Measurements from ENCODE around the gene CENPU.

The CENPU gene

DNA sequence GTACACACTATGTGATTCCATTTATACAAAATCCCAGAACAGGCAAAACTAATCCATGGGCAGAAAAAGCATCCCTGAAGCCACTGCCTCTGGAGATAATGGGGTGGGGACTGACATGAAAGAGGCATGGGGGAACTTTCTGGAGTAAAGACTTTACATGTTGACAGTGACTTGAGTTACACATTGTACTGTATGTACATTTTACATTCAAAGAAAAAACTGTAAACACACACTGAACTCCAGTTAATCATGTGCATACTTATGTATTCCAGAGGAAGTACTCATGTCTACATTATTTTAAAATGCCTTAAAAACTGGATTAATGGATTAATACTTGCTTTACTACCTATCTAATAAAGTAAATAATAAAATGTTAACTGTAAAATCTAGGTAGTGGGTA lies 21.6 kb downstream of the CENPU start:
- DNase-seq (no peak), ATAC-seq (no peak)

GRCh38 chr4:184706453-184706852 lies 27.4 kb downstream of the CENPU start:
- DNase-seq (no peak), ATAC-seq (no peak)

DNA sequence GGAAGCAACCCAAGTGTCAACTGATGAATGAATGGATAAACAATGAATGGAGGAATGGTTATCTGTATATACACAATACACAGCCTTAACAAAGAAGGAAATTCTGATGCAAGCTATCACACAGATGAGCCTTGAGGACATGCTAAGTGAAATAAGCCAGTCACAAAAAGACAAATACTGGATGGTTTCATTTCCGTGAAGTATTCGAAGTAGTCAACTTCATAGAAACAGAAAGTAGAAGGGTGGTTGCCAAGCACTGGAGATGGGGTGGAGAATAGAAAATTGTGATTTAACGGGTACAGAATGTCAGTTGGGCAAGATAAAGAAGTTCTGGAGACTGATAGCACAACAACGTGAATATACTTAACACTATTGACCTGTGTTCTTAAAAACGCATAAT lies 28.2 kb downstream of the CENPU start:
- no peak for ATAC-seq
- no peak for DNase-seq

DNA sequence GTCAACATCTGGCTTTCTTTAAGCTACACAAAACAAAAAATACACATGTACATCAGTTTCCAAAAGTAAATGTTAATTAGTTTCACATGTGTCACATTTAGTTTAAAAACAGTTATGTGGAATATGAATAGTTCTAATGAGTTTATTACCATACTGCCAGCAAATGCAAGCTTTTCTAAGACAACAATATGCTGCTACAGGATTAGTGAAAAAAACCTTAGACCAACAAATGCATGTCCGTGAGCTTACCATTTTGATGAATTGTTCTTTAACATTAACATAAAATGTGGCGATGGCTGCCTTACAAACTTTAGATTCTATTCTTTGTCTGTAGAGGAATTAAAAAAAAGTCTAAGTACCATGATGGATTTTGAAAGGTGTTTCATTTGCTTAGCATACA lies 31.8 kb downstream of the CENPU start:
- no peak for DNase-seq
- ATAC-seq = no peak

- ATAC-seq = no peak
- no peak for DNase-seq
Measured at GRCh38 chr4:184699941-184700340, 34.0 kb downstream of the CENPU start.

- no peak for DNase-seq
- ATAC-seq = no peak
Measured at GRCh38 chr4:184697956-184698355, 35.9 kb downstream of the CENPU start.

GRCh38 chr4:184695178-184695896 lies 38.6 kb downstream of the CENPU start:
- ATAC-seq = no peak
- DNase-seq = no peak

DNA sequence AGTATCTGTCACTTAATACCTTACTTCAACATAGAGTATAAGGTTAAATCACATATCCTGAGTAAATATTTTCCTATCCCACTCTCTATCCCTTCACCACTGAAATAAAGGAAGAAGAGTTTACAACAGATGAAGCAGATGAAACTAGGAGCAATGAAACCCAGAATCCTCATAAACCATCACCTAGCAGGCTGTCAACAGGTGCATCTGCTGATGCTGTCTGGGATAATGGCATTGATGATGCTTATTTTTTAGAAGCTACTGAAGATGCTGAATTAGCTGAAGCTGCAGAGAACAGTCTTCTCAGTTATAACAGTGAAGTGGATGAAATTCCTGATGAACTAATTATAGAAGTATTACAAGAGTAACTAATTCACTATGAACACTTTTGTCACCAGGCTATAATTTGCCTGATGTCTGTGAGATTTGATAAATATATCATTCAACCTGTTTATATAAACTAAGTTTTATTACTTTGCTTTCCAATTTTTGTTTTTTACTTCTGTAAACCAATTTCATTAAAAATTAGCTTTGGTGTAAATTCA lies 39.4 kb downstream of the CENPU start:
- no peak for DNase-seq
- ATAC-seq = no peak

- ATAC-seq = no peak
- no peak for DNase-seq
Measured at GRCh38 chr4:184693056-184693455, 40.8 kb downstream of the CENPU start.

DNA sequence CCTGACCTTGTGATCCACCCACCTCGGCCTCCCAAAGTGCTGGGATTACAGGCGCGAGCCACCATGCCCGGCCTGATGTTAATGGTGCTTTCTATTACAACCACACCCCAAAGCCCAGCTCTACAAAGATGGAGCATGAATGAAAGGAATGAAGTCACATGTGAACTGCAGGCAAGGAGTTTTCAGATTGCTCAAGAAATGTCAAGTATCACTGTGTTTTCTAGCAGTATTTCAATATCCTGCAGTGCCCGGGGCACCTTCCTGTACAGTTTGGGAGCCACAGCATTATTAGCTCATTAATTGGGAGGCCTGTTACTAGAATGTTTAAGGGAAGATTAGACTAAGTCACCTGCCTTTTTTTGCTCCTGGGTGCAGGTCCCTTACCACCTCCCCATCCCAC lies 44.2 kb downstream of the CENPU start:
- no peak for ATAC-seq
- no peak for DNase-seq

GRCh38 chr4:184688447-184688846 lies 45.4 kb downstream of the CENPU start:
- peak; percentile 57 for ATAC-seq
- peak; percentile 16 for DNase-seq

- ATAC-seq (no peak), DNase-seq (no peak)
Measured at GRCh38 chr4:184688005-184688404, 45.9 kb downstream of the CENPU start.

GRCh38 chr4:184684491-184685189 lies 49.3 kb downstream of the CENPU start:
- DNase-seq (no peak), ATAC-seq (no peak)

- DNase-seq = no peak
- ATAC-seq = no peak
Measured at GRCh38 chr4:184681916-184682315, 52.0 kb downstream of the CENPU start.

DNA sequence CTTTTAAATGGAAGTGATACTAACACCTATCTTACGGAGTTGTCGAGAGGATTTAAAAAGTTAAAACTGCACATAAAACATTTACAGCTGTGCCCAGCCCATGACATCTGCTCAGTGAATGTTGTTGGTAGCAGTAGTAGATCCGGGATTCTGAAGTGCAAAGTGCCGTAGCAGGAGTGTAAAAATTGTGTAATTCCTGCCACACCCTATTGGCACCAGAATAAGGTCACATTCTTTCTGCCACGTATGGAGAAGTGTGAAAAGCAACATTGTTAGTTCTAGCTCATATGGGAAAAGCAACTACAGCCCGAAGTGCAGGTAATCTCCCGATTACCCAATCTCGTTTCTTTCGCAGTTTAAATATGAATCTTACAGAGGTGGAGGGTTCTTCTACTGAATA lies 53.2 kb downstream of the CENPU start:
- DNase-seq = no peak
- ATAC-seq = no peak

- ATAC-seq (no peak), DNase-seq (no peak)
Measured at GRCh38 chr4:184675821-184676492, 57.9 kb downstream of the CENPU start.

DNA sequence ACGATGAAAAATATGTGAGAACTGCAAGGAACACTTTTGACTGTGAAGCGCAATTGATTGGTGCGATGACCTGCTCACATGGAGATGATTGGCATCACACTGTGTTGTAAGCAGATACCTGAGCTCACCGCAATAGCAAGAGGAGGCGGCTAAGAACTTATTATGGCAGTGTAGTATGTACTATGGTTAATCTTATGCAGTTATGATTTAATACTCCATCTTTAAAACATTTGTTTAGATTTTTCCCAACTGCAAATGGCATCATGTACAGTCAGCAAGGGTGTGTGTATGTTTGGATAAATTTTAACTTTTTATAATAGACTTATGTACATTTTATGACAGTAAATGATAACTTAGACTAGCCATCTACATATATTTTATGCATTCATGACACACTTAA lies 58.9 kb downstream of the CENPU start:
- no peak for DNase-seq

GRCh38 chr4:184674011-184674410 lies 59.9 kb downstream of the CENPU start:
- DNase-seq = no peak
- ATAC-seq = no peak

More for the DNA sequence above, 58.9 kb downstream of the CENPU start:
- ATAC-seq = no peak

- DNase-seq = no peak
- ATAC-seq = no peak
Measured at GRCh38 chr4:184672741-184673140, 61.2 kb downstream of the CENPU start.

GRCh38 chr4:184671101-184671500 lies 62.8 kb downstream of the CENPU start:
- DNase-seq (no peak), ATAC-seq (no peak)

DNA sequence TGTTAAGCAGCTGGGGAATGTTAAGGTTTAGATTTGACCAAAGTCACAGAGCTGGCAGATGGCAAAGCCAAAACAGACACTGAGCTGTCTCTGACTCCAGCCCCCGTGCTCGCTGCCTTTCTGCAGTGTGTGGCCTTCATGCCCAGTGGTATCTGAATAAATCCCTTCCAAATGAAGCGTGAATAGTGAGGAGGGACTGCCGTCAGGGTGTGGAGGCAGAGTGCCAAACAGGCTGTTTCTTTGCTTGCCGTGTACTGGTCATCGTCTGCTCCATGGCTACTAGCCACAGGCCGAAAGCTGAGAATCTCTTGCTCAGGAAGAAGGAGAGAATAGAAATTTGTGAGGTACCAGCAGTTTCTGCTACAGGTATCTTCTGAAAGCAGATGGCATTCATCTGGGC lies 64.6 kb downstream of the CENPU start:
- DNase-seq (no peak), ATAC-seq (no peak)

DNA sequence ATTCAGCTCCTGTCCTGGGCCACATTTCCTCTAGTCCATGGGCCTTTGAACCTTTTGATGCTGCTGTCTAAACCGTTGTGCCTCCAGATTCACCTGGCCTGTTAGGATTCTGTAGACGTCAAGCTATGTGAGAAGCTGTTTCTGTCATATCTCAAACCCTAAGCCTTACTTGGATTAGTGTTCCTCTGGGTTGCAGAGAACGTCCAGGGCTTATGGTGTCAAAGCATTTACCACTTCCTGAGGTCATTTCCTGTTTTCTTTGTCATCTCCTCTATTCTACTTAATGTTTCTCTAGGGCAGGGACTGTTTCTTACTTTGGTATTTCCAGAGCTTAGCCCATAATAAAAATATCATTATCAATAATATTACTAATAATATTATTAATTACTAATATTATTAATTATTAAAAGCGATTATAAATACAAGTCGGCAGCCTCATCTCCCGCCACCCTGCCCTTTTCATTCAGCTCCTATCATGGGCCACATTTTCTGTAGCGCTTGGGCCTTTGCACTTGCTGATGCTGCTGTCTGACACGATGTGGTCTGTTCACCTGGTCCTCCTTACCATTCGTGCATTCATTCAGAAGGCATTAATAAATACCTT lies 65.3 kb downstream of the CENPU start:
- no peak for DNase-seq
- peak; percentile 32 for ATAC-seq

- DNase-seq (no peak), ATAC-seq (peak; percentile 55)
Measured at GRCh38 chr4:184668096-184668495, 65.8 kb downstream of the CENPU start.

Data from stimulated activated naive CD8-positive, alpha-beta T cell treated with anti-CD3 and anti-CD28 coated beads, Interleukin-15, Interleukin-2, amounts not matched to agents 100 U/mL and 50 U/mL, for 24 hours (primary cell).